ENCODE measurements around the gene C1QTNF6. TPM values are rescaled to one million over a fixed set of nuclear protein-coding genes. Genes with fewer than 3 reads are reported as not detected.

The C1QTNF6 gene
- total RNA-seq, 1 experiment from 2014 or later = 25.0 TPM

DNA sequence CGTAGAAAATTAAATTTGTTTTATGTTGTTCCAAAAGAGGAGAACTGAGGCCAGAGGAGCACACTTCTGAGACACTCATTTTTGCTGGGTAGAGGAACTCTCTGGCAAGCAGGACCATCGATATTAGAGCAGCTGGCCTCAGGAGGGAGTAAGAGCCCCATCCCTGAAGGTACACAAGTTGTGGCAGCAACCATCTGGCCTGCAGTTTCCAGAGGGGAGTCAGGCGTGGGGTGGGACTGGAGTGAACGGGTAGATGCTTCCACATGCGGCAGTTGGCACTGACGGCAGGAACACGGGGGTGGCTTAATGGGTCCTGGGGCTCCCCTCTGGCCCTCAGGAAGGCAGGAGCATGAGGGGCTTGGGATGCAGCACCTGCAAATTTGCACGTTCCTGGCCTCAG, 37.4 kb upstream of the C1QTNF6 start:
- intact Hi-C loops (cut with micrococcal nuclease; ENCODE audit: unreplicated experiment) = no loop called here
- BruUV-seq (replicated peaks) = no TSS peak
- CTCF ChIA-PET = interaction anchor here (0.6 kb wide), 1 partner anchor 22 kb away, joined by 4 read pairs; no protein-coding TSS in a partner anchor

DNA sequence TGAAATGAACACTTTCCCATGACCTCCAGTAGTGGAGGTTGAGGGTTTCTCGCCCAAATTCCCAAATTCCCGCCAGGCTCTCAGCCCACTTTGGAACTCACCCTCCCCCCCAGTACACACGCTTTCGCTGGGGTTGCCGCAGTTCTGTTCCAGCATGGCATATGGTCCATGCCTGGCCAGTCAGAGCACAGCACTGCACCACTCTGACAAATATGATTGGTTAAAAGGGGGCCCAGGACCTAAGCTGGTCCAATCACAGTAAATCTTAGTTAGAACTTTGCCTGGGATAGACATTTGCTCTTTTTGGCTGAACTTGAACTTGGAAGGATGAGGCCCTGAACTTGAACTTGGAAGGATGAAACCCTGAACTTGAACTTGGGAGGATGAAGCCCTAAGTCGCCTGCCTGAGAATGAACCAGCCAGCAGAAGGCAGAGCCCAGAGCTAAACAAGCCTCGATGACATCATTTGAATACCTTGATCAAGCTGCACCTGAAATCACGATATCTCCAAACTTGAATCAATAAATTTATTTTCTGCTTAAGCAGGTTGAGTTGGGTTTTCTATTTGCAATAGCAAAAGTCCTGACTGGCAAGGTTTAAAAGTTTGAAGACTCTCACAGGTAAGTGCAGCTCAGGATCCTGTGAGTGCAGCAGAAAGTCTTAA, 36.8 kb upstream of the C1QTNF6 start:
- DNase-seq (ENCODE audit: low read depth, low spot score) = no peak
- TF ChIP-seq, protein P1, sequence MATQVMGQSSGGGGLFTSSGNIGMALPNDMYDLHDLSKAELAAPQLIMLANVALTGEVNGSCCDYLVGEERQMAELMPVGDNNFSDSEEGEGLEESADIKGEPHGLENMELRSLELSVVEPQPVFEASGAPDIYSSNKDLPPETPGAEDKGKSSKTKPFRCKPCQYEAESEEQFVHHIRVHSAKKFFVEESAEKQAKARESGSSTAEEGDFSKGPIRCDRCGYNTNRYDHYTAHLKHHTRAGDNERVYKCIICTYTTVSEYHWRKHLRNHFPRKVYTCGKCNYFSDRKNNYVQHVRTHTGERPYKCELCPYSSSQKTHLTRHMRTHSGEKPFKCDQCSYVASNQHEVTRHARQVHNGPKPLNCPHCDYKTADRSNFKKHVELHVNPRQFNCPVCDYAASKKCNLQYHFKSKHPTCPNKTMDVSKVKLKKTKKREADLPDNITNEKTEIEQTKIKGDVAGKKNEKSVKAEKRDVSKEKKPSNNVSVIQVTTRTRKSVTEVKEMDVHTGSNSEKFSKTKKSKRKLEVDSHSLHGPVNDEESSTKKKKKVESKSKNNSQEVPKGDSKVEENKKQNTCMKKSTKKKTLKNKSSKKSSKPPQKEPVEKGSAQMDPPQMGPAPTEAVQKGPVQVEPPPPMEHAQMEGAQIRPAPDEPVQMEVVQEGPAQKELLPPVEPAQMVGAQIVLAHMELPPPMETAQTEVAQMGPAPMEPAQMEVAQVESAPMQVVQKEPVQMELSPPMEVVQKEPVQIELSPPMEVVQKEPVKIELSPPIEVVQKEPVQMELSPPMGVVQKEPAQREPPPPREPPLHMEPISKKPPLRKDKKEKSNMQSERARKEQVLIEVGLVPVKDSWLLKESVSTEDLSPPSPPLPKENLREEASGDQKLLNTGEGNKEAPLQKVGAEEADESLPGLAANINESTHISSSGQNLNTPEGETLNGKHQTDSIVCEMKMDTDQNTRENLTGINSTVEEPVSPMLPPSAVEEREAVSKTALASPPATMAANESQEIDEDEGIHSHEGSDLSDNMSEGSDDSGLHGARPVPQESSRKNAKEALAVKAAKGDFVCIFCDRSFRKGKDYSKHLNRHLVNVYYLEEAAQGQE (IDR thresholded peaks at IDR 0.05; ENCODE audit: insufficient read depth in 1 of 2, low read depth in 2 of 2, low read length in 1 of 2) = no peak
- TF ChIP-seq TCF7L2 (IDR thresholded peaks at IDR 0.05; ENCODE audit: low read depth, low read length) (no peak), SIN3A (IDR thresholded peaks at IDR 0.05; ENCODE audit: borderline replicate concordance, insufficient read depth, low read depth, low read length) (no peak), POLR2AphosphoS5 (IDR thresholded peaks at IDR 0.05; ENCODE audit: low read depth, low read length) (no peak)
- TF ChIP-seq, protein P2, sequence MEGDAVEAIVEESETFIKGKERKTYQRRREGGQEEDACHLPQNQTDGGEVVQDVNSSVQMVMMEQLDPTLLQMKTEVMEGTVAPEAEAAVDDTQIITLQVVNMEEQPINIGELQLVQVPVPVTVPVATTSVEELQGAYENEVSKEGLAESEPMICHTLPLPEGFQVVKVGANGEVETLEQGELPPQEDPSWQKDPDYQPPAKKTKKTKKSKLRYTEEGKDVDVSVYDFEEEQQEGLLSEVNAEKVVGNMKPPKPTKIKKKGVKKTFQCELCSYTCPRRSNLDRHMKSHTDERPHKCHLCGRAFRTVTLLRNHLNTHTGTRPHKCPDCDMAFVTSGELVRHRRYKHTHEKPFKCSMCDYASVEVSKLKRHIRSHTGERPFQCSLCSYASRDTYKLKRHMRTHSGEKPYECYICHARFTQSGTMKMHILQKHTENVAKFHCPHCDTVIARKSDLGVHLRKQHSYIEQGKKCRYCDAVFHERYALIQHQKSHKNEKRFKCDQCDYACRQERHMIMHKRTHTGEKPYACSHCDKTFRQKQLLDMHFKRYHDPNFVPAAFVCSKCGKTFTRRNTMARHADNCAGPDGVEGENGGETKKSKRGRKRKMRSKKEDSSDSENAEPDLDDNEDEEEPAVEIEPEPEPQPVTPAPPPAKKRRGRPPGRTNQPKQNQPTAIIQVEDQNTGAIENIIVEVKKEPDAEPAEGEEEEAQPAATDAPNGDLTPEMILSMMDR (IDR thresholded peaks at IDR 0.05) = no peak
- intact Hi-C loops (cut with micrococcal nuclease; ENCODE audit: unreplicated experiment) = no loop called here
- Histone ChIP-seq H3K36me3 (ENCODE audit: control insufficient read depth, insufficient read depth, low read length) (no peaks in the 10 kb centered on the region), H3K27me3 (ENCODE audit: control insufficient read depth, insufficient read depth, low read length) (no peaks in the 10 kb centered on the region), H3K27ac (ENCODE audit: low read length) (no peak overlapping the region), H3K4me1 (ENCODE audit: control insufficient read depth, insufficient read depth, low read length) (peaks cover 12% of the 10 kb centered on the region), H3K9me3 (ENCODE audit: control insufficient read depth, insufficient read depth, low read depth, low read length) (no peaks in the 10 kb centered on the region), H3K4me3 (ENCODE audit: low read depth in 2 of 2, low read length in 2 of 2) (no peak overlapping the region)
- no TSS peak for BruUV-seq (replicated peaks)
- in situ Hi-C loops (cut with HindIII; ENCODE audit: low pct_unique_long_range_greater_than_20kb, low sequenced_read_pairs) = no loop called here
- POLR2A ChIA-PET = no interaction called here
- CTCF ChIA-PET = no interaction called here
- no peak for ATAC-seq

More for the DNA sequence above, 37.4 kb upstream of the C1QTNF6 start:
- Histone ChIP-seq H3K27ac (ENCODE audit: low read length) (no peak overlapping the region), H3K4me3 (ENCODE audit: low read depth in 2 of 2, low read length in 2 of 2) (no peak overlapping the region), H3K9me3 (ENCODE audit: control insufficient read depth, insufficient read depth, low read depth, low read length) (no peaks in the 10 kb centered on the region), H3K36me3 (ENCODE audit: control insufficient read depth, insufficient read depth, low read length) (no peaks in the 10 kb centered on the region), H3K4me1 (ENCODE audit: control insufficient read depth, insufficient read depth, low read length) (peaks cover 15% of the 10 kb centered on the region), H3K27me3 (ENCODE audit: control insufficient read depth, insufficient read depth, low read length) (no peaks in the 10 kb centered on the region)
- POLR2A ChIA-PET = no interaction called here
- in situ Hi-C loops (cut with HindIII; ENCODE audit: low pct_unique_long_range_greater_than_20kb, low sequenced_read_pairs) = no loop called here
- peak; percentile 59; the same call in 1 of the 2 replicates for ATAC-seq
- TF ChIP-seq, protein P2 (IDR thresholded peaks at IDR 0.05) = no peak
- TF ChIP-seq TCF7L2 (IDR thresholded peaks at IDR 0.05; ENCODE audit: low read depth, low read length) (no peak), POLR2AphosphoS5 (IDR thresholded peaks at IDR 0.05; ENCODE audit: low read depth, low read length) (no peak), SIN3A (IDR thresholded peaks at IDR 0.05; ENCODE audit: borderline replicate concordance, insufficient read depth, low read depth, low read length) (no peak)
- TF ChIP-seq, protein P1 (IDR thresholded peaks at IDR 0.05; ENCODE audit: insufficient read depth in 1 of 2, low read depth in 2 of 2, low read length in 1 of 2) = no peak
- DNase-seq (ENCODE audit: low read depth, low spot score) = no peak

Measured in Panc1 (cell line).